AG10803 (cell line): Measurements from ENCODE around the gene WTIP.

Experiments used
- DNase-seq: peaks from one replicate; pipeline ENCODE4 v3.0.0; 2010; ENCODE audit warnings: low read depth
- H3K4me3 ChIP-seq: 2 replicates; pipeline ENCODE4 v1.5.1; 2011; ENCODE audit warnings: mild to moderate bottlenecking, low read length, control low read depth
- TF ChIP-seq, protein P1 (sequence below): conservative IDR thresholded peaks from 2 replicates; pipeline ENCODE4 v1.5.1; 2011; ENCODE audit warnings: mild to moderate bottlenecking, low read length, control low read depth, inconsistent platforms

WTIP gene

GRCh38 chr19:34493649-34494044 lies 12.1 kb downstream of the WTIP start:
- H3K4me3 ChIP-seq = no peak overlapping the region
- TF ChIP-seq, protein P1, sequence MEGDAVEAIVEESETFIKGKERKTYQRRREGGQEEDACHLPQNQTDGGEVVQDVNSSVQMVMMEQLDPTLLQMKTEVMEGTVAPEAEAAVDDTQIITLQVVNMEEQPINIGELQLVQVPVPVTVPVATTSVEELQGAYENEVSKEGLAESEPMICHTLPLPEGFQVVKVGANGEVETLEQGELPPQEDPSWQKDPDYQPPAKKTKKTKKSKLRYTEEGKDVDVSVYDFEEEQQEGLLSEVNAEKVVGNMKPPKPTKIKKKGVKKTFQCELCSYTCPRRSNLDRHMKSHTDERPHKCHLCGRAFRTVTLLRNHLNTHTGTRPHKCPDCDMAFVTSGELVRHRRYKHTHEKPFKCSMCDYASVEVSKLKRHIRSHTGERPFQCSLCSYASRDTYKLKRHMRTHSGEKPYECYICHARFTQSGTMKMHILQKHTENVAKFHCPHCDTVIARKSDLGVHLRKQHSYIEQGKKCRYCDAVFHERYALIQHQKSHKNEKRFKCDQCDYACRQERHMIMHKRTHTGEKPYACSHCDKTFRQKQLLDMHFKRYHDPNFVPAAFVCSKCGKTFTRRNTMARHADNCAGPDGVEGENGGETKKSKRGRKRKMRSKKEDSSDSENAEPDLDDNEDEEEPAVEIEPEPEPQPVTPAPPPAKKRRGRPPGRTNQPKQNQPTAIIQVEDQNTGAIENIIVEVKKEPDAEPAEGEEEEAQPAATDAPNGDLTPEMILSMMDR = no peak
- DNase-seq = no peak

DNA sequence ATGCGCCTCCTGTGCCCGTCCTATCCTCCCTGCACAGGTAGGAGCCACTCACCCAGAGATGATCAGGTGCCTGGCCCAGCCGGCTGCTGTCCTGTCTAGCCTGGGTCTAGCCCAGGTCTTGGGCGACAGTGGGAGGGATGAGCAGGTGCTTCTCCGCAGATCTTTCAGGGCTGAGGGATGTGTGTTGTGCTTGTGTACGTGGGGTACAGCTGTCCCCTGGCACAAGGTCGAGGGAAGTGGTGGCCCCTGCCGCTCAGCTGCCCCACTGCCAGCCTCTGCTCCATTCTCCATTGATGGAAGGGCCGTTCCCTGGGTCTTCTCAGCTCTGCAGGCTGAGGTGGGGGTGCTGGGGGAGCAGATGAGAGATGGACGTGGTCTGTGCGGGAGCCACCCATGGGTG lies 13.0 kb downstream of the WTIP start:
- H3K4me3 ChIP-seq = no peak overlapping the region
- DNase-seq = no peak
- TF ChIP-seq, protein P1 = no peak

- TF ChIP-seq, protein P1 = no peak
- H3K4me3 ChIP-seq = no peak overlapping the region
- DNase-seq = no peak
These were observed 13.9 kb downstream of the WTIP start for GRCh38 chr19:34495416-34495815.

GRCh38 chr19:34497112-34497805 lies 15.7 kb downstream of the WTIP start:
- DNase-seq = no peak
- no peak overlapping the region for H3K4me3 ChIP-seq
- TF ChIP-seq, protein P1 = no peak

DNA sequence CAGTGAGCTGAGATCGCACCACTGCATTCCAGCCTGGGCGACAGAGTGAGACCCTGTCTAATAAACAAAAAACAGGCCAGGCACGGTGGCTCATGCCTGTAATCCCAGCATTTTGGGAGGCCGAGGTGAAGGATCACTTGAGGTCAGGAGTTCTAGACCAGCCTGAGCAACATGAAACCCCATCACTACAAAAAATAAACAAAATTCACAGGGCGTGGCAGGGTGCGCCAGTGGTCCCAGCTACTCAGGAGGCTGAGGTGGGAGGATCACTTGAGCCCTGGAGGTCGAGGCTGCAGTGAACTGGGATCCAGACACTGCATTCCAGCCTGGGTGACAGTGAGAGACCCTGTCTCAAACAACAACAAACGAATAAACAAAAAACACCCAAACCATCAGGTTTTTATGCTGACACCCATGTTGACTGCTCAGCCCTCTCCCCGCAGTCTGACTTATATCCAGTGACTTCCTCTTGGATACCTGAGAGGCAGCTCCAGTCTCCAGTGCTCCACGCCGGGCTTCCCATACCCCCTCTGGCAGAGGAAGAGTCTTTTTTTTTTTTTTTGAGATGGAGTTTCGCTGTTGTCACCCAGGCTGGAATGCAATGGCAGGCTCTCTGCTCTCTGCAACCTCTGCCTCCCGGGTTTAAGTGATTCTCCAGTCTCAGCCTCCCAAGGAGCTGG lies 17.7 kb downstream of the WTIP start:
- H3K4me3 ChIP-seq = no peak overlapping the region
- DNase-seq = no peak
- TF ChIP-seq, protein P1 = no peak

DNA sequence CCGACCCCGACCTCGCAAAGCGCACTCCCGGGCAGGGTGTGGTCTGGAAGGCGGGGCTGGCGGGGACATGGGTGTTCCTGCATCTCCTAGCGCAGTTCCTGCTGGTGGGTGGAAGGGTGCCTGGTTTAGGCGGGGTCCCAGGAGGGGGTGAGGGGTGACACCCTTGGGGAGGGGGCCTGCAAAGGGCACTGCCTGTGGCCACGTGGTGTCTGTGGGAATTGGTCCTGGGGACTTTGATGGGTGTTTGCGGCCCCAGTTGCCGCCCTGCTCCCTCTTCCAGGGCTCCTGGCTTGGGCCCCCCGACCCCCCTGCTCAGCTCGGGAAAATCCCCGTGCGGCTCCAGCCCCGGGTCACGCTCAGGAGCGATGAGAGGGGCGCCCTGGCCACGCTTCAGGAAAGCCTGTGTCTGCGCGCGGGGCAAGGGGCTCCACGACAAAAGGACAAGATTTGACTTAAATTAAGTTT lies 19.1 kb downstream of the WTIP start:
- no peak for DNase-seq
- TF ChIP-seq, protein P1 = no peak
- H3K4me3 ChIP-seq = no peak overlapping the region
